HG03520 (cell line): ENCODE measurements around the gene SPTBN4.
"Not testable (repeated sequence)": the region's sequence is repeated elsewhere in the genome, so short reads cannot be mapped to it uniquely, and the experiment has no call there.

Experiments used
- ATAC-seq: cut with Tn5 transposase; IDR thresholded peaks from one replicate; pipeline ENCODE4 v1.9.1; 2021; ENCODE audit warnings: mild to moderate bottlenecking, moderate library complexity; ENCODE audit not compliant: unreplicated experiment

SPTBN4 gene

GRCh38 chr19:40583283-40583682 is 116.5 kb downstream of the SPTBN4 start:
- no peak for ATAC-seq

- no peak for ATAC-seq
Observed at GRCh38 chr19:40584007-40584406, 117.2 kb downstream of the SPTBN4 start.

DNA sequence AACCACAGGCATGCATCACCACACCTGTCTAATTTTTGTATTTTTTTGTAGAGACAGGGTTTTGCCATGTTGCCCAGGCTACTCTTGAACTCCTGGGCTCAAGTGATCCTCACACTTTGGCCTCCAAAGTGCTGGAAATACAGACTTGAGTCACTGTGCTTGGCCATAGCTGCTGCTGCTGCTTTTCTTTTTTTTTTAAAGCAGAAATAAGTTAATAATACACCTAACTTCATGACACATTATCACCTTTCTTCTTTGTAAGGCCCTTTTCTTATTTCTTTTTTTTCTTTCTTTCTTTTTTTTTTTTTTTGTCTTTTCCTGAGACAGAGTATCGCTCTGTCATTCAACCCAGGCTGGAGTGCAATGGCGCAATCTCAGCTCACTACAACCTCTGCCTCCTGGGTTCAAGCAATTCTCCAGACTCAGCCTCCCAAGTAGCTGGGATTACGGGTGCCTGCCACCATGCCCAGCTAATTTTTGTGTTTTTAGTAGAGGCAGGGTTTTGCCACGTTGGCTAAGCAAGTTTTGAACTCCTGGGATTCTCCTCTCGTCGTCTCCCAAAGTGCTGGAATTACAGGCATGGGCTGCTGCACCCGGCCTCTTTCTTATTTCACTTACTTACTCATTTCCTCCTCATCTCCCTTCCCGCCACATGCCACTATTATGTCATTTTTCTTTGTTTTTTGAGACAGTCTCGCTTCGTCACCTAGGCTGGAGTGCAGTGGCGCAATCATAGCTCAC is 118.6 kb downstream of the SPTBN4 start:
- ATAC-seq, result no peak

DNA sequence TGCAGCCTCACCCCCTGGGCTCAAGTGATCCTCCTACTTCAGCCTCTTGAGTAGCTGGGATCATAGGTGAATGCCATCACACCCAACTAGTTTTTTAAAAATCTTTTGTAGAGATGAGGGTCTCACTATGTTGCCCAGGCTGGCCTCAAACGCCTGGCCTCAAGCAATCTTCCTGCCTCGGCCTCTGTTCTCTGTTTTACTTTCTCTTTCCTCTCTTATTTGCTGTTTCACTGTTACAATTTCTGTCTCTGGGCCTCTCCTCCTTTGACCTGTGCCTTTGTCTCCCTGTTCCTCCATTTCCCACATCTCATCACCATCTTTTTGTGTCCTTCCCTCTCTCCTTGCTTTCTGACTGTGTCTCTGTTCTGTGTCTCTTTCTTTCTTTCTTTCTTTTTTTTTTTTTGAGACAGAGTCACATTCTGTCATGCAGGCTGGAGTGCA is 119.2 kb downstream of the SPTBN4 start:
- ATAC-seq, result no peak

DNA sequence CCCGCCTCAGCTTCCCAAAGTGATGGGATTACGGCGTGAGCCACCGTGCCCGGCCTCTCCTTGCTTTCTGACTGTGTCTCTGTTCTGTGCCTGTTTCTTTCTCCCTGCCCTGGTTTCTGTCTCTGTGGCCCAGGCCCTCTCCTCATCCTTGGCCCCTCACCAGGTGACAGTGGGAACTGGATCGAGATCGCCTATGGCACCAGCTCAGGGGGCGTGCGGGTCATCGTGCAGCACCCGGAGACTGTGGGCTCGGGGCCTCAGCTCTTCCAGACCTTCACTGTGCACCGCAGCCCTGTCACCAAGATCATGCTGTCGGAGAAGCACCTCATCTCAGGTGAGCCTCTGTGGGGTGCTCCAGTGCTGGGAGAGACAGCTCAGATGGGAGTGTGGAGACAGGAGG is 119.8 kb downstream of the SPTBN4 start:
- no peak for ATAC-seq

- ATAC-seq, result no peak
Observed at GRCh38 chr19:40588110-40588854, 121.5 kb downstream of the SPTBN4 start.

DNA sequence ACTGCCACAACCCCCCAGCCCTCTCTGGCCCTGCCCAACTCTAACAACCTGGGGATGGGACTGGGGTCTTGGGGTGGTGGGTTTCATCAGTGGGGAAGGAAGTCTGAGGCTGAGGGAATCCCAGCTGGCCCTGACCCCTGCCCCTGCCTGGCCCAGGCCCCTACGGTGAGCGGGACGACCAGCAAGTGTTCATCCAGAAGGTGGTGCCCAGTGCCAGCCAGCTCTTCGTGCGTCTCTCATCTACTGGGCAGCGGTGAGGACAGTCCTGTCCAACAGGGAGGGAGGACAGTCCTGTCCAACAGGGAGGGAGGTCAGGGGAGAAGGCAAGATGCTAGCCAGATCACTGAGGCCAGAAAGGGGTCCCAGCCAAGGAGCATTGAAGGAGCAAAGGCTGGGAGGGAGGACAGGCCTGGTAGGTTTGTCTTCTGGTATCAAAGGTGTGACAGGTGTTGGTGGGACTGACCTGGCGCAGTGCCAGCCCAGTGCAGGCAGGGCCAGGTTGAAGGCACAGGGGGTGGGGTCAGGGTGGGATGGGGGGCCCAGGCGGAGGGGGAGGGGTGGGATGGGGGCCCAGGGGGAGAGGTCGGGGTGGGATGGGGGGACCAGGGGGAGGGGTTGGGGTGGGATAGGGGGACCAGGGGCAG is 122.2 kb downstream of the SPTBN4 start:
- no peak for ATAC-seq

GRCh38 chr19:40589591-40590429 is 123.0 kb downstream of the SPTBN4 start:
- ATAC-seq, result no peak

- ATAC-seq, result no peak
Observed at GRCh38 chr19:40590464-40591265, 123.9 kb downstream of the SPTBN4 start.

- ATAC-seq, result not testable (repeated sequence)
Observed at GRCh38 chr19:40591724-40592123, 124.9 kb downstream of the SPTBN4 start.

DNA sequence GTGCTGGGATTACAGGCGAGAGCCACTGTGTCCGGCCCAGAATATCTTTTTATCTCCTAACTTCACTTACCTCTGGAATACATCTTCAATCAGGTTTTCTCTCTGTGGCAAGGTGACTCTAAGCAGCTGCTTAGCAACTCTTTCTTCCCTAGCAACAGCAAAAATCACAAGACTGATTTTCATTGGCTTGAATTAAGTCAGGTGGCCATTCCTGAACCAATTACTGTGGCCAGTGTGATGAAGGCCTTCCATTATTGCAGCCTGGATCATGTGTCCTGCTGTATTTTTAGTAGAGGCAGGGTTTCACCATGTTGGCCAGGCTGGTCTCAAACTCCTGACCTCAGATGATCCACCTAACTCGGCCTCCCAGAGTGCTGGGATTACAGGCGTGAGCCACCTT is 125.4 kb downstream of the SPTBN4 start:
- ATAC-seq, result no peak

GRCh38 chr19:40594255-40594654 is 127.5 kb downstream of the SPTBN4 start:
- ATAC-seq, result no peak

- no peak for ATAC-seq
Observed at GRCh38 chr19:40594657-40595091, 127.9 kb downstream of the SPTBN4 start.

DNA sequence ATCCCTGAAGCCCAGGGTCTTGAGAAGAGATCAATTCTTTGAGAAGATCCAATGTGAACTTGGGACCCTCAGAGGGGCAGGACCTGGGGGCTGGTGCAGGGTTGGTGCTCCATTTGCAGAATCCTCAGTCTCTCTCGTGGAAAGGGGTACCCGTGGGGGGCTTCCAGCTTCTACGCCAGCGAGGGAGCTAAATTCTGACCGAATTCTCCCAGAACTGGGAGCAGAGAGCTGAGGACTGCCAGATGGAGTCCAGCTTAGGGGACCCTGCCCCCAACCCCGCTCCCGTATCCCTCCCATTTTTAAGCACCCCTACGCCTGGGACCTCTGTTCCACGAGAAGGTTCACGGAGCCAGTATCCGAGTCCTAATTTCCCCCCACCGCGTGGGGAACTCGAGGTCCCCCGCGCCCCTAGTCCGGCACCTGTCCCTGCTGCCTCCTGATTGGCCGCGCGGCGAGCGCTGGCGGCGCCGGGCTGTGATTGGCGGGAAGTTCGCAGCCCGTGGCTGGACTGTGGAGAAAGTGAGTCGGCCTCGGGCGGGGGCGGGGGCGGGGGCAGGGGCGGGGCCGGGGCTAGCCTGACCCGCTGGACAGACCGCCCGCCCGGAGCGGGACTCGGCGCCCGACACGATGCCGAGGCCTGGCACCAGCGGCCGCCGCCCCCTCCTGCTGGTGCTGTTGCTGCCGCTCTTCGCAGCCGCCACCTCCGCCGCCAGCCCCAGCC is 130.0 kb downstream of the SPTBN4 start:
- ATAC-seq, result no peak

GRCh38 chr19:40597329-40597838 is 130.6 kb downstream of the SPTBN4 start:
- no peak for ATAC-seq

GRCh38 chr19:40598121-40598917 is 131.5 kb downstream of the SPTBN4 start:
- no peak for ATAC-seq

DNA sequence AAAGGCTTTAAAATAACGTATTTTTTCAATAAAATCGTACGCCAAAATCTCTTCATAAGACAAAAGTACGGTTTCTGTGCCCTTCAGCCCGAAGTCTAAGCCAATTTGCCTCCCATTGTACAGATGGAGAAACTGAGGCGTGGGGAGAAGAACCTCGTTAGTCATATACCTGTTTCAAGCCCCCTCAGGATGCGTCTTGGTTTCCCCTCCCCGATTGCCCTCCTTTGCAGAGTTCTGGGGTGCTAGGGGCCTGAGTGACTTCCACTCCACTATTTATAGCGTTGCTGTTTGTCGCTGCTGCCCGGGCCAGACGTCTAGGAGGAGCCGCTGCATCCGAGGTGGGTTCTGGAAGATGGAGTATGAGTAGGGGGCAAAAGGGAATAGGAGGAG is 132.1 kb downstream of the SPTBN4 start:
- no peak for ATAC-seq

DNA sequence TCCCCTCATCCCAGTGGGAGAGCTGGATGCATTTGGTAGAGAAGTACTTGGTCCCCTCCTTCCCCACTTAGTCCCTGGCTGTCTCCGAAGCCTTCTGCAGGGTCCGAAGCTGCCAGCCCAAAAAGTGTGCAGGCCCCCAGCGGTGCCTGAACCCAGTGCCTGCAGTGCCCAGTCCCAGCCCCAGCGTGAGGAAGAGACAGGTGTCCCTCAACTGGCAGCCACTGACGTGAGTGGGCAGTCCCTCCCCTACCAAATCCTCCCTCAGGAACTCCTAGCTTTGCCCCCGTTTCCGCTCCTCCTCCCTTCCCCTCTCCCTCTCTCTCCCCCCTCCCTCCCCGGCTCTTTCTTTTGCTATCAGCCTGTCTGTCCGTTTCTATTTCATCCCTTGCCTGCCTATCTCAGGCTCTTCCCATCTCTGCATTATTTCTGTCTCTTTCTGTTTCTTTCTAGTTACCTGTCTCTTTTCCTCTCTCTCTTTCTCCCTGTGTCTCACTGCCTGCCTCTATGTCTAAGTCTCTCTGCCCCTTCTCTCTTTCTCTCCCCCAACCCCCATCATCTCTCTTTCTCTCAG is 132.6 kb downstream of the SPTBN4 start:
- no peak for ATAC-seq
